Karpas-422 (cell line): ENCODE data around the gene OR2H1. TPM values are rescaled to one million over a fixed set of nuclear protein-coding genes. Genes with fewer than 3 reads are reported as not detected.
"Not testable (repeated sequence)": the region's sequence is repeated elsewhere in the genome, so short reads cannot be mapped to it uniquely, and the experiment has no call there.

ENCODE experiments used
- DNase-seq: peaks from one replicate; pipeline ENCODE4 v3.0.0-alpha.2; 2015
- H2AFZ ChIP-seq: fragments of 200-600 bp; sonication (generic); 2 replicates; pipeline ENCODE4 v1.6.1; 2014; ENCODE audit warnings: antibody characterized with exemption, low read length, mixed read lengths
- H3K27ac ChIP-seq: fragments of 200-600 bp; sonication (generic); 2 replicates; pipeline ENCODE4 v1.5.1; 2014; ENCODE audit warnings: mild to moderate bottlenecking, low read length, moderate library complexity
- H3K27me3 ChIP-seq: fragments of 200-600 bp; sonication (generic); 2 replicates; pipeline ENCODE4 v1.6.1; 2014; ENCODE audit warnings: low read length, mixed read lengths
- H3K36me3 ChIP-seq: fragments of 200-600 bp; sonication (generic); 2 replicates; pipeline ENCODE4 v1.6.1; 2014; ENCODE audit warnings: low read length, mixed read lengths; ENCODE audit not compliant: insufficient read depth
- H3K4me1 ChIP-seq: fragments of 200-600 bp; sonication (generic); 2 replicates; pipeline ENCODE4 v1.6.1; 2014; ENCODE audit warnings: mild to moderate bottlenecking, low read length, mixed read lengths
- H3K4me2 ChIP-seq: fragments of 200-600 bp; sonication (generic); 2 replicates; pipeline ENCODE4 v1.6.1; 2014; ENCODE audit warnings: low read length, low read depth, mild to moderate bottlenecking; ENCODE audit not compliant: poor library complexity, severe bottlenecking
- H3K4me3 ChIP-seq: fragments of 200-600 bp; sonication (generic); 2 replicates; pipeline ENCODE4 v1.5.1; 2014; ENCODE audit warnings: mild to moderate bottlenecking, antibody characterized with exemption, low read length, mixed read lengths
- H3K79me2 ChIP-seq: fragments of 200-600 bp; sonication (generic); 2 replicates; pipeline ENCODE4 v1.6.1; 2014; ENCODE audit warnings: mild to moderate bottlenecking, low read length, mixed read lengths
- H3K9ac ChIP-seq: fragments of 200-600 bp; sonication (generic); 2 replicates; pipeline ENCODE4 v1.6.0; 2014; ENCODE audit warnings: low read length
- H3K9me2 ChIP-seq: fragments of 200-600 bp; sonication (generic), shearing (Covaris generic); replicated peaks from 2 replicates; pipeline ENCODE4 v1.6.0; 2014; ENCODE audit warnings: mild to moderate bottlenecking, low read length, moderate library complexity; ENCODE audit not compliant: insufficient read depth
- H3K9me3 ChIP-seq: fragments of 300-700, 200-600 bp; sonication (generic); 2 replicates; pipeline ENCODE4 v1.6.1; 2014; ENCODE audit warnings: low read length, mixed read lengths
- H4K20me1 ChIP-seq: fragments of 200-600 bp; sonication (generic); 2 replicates; pipeline ENCODE4 v1.6.1; 2014; ENCODE audit warnings: mild to moderate bottlenecking, antibody characterized with exemption, low read length, low read depth; ENCODE audit not compliant: insufficient read depth
- total RNA-seq: library from RNA; depleted of rRNA; stranded (reverse); fragments of >200 nt; shearing (Covaris generic); gene quantifications from 2 replicates; pipeline ENCODE4 v1.2.3, GENCODE V29; 2014; ENCODE audit warnings: low replicate concordance

OR2H1 gene
- total RNA-seq, 1 experiment from 2014 or later = not detected

DNA sequence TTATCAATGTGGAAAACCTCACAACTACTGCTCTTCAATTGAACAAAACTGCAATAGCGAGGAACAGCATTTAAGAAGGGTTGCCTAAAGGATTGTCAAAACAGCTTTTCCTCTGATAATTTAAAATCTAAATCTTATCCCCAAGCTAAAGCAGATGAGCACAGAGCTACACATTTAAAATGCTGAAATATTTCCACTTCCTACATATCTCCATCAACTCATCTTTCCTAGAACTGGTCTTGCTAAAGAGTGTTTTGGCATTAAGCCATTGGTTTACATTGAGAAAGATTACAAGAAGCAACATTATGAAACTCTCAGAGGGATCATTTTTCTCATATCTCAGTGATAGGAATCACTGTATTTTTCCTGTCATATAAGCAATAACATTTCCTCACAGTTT lies 14.2 kb upstream of the OR2H1 start:
- no peaks in the 10 kb centered on the region for H3K36me3 ChIP-seq
- no peak overlapping the region for H3K4me3 ChIP-seq
- H3K79me2 ChIP-seq = no peaks in the 10 kb centered on the region
- H3K4me2 ChIP-seq = no peak overlapping the region
- H3K9ac ChIP-seq = no peak overlapping the region
- no peaks in the 10 kb centered on the region for H4K20me1 ChIP-seq
- no peaks in the 10 kb centered on the region for H3K27me3 ChIP-seq
- DNase-seq = no peak
- no peak overlapping the region for H2AFZ ChIP-seq
- no peaks in the 10 kb centered on the region for H3K9me3 ChIP-seq
- H3K27ac ChIP-seq = no peak overlapping the region
- no peaks in the 10 kb centered on the region for H3K9me2 ChIP-seq
- H3K4me1 ChIP-seq = no peaks in the 10 kb centered on the region

DNA sequence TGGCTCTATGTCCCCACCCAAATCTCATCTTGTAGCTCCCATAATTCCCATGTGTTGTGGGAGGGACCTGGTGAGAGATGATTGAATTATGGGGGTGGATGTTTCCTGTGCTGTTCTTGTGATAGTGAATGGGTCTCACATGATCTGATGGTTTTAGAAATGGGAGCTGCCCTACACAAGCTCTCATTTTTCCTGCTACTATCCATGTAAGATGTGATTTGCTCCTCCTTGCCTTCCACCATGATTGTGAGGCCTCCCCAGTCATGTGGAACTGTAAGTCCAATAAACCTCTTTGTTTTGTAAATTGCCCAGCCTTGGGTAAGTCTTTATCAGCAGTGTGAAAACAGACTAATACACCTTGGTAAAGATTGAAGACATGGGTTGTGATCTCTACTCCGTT lies 12.9 kb upstream of the OR2H1 start:
- not testable (repeated sequence) for H3K27ac ChIP-seq, DNase-seq, H3K9ac ChIP-seq, H3K4me3 ChIP-seq, H3K79me2 ChIP-seq, H3K36me3 ChIP-seq, H3K27me3 ChIP-seq, H3K9me3 ChIP-seq, H3K9me2 ChIP-seq, H3K4me1 ChIP-seq, H4K20me1 ChIP-seq, H3K4me2 ChIP-seq, H2AFZ ChIP-seq

DNA sequence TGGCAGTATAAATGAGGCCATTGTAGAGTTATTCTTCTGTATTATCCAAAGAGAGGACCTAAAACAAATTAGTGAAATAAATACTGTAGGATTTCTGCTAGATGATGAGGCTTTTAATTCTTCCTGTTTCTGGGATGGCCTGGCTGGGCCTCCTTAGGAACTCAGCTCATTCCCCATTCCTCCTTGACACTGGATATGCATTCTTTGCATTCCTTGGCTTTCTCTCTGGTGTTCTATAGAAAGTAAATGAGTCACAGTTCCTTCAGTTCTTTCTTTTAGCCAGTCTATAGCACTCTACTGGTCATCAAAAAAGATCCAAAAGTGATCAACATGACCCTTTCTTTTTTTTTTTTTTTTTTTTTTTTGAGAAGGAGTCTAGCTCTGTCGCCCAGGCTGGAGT lies 9.3 kb upstream of the OR2H1 start:
- Histone ChIP-seq H3K36me3 (no peaks in the 10 kb centered on the region), H3K9me3 (no peaks in the 10 kb centered on the region), H3K4me2 (no peak overlapping the region), H3K27ac (no peak overlapping the region), H4K20me1 (no peaks in the 10 kb centered on the region), H2AFZ (no peak overlapping the region), H3K4me3 (no peak overlapping the region), H3K9me2 (no peaks in the 10 kb centered on the region), H3K9ac (no peak overlapping the region), H3K27me3 (no peaks in the 10 kb centered on the region), H3K4me1 (no peaks in the 10 kb centered on the region), H3K79me2 (no peaks in the 10 kb centered on the region)
- no peak for DNase-seq

DNA sequence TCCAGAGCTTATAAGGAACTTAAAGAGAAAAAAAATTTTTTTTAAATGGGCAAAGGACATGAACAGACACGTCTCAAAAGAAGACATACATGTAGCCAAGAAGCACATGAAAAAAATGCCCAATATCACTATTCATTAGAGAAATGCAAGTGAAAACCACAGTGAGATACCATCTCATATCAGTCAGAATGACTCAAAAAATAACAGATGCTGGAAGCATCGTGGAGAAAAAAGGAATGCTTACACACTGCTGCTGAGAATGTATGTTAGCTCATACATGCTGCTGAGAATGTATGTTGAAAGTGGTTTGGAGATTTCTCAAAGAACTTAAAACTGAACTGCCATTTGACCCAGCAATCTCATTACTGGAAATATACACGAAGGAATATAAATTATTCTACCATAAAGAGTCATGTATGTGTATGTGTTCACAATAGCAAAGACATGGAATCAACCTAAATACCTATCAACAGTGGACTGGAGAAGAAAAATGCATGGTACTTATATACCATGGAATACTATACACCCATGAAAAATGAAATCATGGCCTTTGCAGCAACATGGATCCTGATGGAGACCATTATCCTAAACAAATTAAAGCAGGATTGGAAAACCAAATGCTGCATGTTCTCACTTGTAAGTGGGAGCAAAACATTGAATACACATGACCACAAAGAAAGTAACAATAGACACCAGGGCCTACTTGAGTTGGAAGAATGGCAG lies 5.3 kb upstream of the OR2H1 start:
- no peaks in the 10 kb centered on the region for H3K9me3 ChIP-seq
- no peak overlapping the region for H2AFZ ChIP-seq
- no peak overlapping the region for H3K9ac ChIP-seq
- no peaks in the 10 kb centered on the region for H3K9me2 ChIP-seq
- no peak overlapping the region for H3K27ac ChIP-seq
- no peaks in the 10 kb centered on the region for H3K4me1 ChIP-seq
- H4K20me1 ChIP-seq = no peaks in the 10 kb centered on the region
- no peak overlapping the region for H3K4me3 ChIP-seq
- no peaks in the 10 kb centered on the region for H3K79me2 ChIP-seq
- DNase-seq = no peak
- no peak overlapping the region for H3K4me2 ChIP-seq
- H3K27me3 ChIP-seq = no peaks in the 10 kb centered on the region
- no peaks in the 10 kb centered on the region for H3K36me3 ChIP-seq

DNA sequence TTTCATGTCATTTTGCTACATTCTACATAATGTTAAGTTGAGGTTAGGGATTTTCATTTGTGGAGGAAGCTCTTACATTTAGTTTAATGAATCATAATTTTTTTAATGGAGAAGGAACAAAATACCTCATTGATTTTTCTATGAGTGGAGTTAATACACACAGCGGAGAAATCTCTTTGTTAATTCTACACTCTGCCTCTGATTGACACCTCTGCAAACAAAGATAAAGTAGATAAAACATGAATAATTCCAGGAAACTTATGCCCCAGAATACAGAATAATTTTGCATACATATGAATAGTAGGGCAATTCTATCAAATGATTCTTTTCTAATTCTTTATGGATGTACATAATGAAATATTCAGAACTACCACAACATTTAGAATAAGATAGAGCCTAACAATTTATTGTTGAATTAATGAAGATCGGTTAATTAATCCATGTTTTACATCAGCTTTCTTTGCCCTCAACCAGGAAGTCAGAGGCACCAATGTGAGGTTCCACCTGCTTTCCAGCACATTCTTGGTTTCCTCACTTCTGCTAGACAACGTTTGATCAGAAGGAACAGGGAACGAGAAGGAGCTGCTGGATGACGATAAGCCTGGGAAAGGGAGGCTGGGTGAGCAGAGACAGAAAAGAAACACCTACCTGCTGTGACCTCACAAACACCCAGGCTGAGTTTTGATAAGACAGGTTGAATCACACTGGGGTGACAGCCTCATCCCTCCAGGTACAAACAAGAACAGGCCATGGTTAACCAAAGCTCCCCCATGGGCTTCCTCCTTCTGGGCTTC lies 4.3 kb downstream of the OR2H1 start:
- H3K79me2 ChIP-seq = no peaks in the 10 kb centered on the region
- H3K36me3 ChIP-seq = no peaks in the 10 kb centered on the region

DNA sequence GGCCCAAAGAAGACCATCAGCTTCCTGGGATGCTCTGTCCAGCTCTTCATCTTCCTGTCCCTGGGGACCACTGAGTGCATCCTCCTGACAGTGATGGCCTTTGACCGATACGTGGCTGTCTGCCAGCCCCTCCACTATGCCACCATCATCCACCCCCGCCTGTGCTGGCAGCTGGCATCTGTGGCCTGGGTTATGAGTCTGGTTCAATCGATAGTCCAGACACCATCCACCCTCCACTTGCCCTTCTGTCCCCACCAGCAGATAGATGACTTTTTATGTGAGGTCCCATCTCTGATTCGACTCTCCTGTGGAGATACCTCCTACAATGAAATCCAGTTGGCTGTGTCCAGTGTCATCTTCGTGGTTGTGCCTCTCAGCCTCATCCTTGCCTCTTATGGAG lies 5.1 kb downstream of the OR2H1 start:
- Histone ChIP-seq H3K4me3 (no peak overlapping the region), H2AFZ (no peak overlapping the region), H3K9me2 (no peaks in the 10 kb centered on the region), H4K20me1 (no peaks in the 10 kb centered on the region), H3K36me3 (no peaks in the 10 kb centered on the region), H3K79me2 (no peaks in the 10 kb centered on the region), H3K9me3 (no peaks in the 10 kb centered on the region), H3K9ac (no peak overlapping the region), H3K4me1 (peaks cover 12% of the 10 kb centered on the region), H3K27me3 (no peaks in the 10 kb centered on the region), H3K27ac (no peak overlapping the region), H3K4me2 (no peak overlapping the region)
- no peak for DNase-seq

More for the DNA sequence above, 4.3 kb downstream of the OR2H1 start:
- H3K9me2 ChIP-seq = no peaks in the 10 kb centered on the region
- H3K27ac ChIP-seq = no peak overlapping the region
- H3K4me1 ChIP-seq = peaks cover 12% of the 10 kb centered on the region
- H3K4me2 ChIP-seq = no peak overlapping the region
- H3K9ac ChIP-seq = no peak overlapping the region
- no peaks in the 10 kb centered on the region for H3K9me3 ChIP-seq
- no peak for DNase-seq
- no peaks in the 10 kb centered on the region for H3K27me3 ChIP-seq
- no peak overlapping the region for H3K4me3 ChIP-seq
- H4K20me1 ChIP-seq = no peaks in the 10 kb centered on the region
- no peak overlapping the region for H2AFZ ChIP-seq

DNA sequence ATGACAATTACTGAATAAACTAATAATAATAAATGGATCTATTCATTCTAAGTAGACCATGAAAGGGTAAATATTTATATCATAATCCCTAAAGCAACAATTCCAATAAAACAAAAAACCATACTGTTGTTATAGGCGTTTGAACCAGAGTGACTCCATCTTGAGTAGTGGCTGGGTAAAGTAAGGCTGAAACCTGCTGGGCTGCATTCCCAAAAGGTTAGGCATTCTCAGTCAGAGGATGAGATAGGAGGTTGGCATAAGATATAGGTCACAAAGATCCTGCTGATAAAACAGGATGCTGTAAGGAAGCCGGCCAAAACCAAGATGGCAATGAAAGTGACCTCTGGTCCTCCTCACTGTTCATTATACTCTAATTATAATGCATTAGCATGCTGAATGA lies 8.3 kb downstream of the OR2H1 start:
- no peak for DNase-seq

DNA sequence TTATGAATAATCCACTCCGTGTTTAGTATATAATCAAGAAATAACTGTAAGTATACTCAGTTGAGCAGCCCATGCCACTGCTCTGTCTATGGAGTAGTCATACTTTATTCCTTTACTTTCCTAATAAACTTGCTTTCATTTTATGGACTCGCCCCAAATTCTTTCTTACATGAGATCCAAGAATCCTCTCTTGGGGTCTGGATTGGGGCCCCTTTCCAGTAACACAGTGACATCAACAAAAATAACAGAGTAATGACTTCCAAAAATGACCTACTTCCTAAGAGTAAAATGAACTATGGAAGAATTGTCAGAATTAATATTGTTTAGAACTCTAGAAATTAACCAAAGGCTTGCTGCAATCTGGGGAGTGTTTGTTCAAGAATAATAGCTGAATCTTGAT lies 8.8 kb downstream of the OR2H1 start:
- no peaks in the 10 kb centered on the region for H3K27me3 ChIP-seq
- DNase-seq = no peak
- H3K27ac ChIP-seq = no peak overlapping the region
- no peaks in the 10 kb centered on the region for H3K9me2 ChIP-seq
- H3K4me2 ChIP-seq = no peak overlapping the region
- H3K9ac ChIP-seq = no peak overlapping the region
- no peaks in the 10 kb centered on the region for H3K79me2 ChIP-seq
- peaks cover 12% of the 10 kb centered on the region for H3K4me1 ChIP-seq
- no peaks in the 10 kb centered on the region for H4K20me1 ChIP-seq
- H2AFZ ChIP-seq = no peak overlapping the region; the same call in 1 of the 2 replicates
- H3K9me3 ChIP-seq = no peaks in the 10 kb centered on the region
- no peaks in the 10 kb centered on the region for H3K36me3 ChIP-seq
- H3K4me3 ChIP-seq = no peak overlapping the region

More for the DNA sequence above, 8.3 kb downstream of the OR2H1 start:
- H3K36me3 ChIP-seq = no peaks in the 10 kb centered on the region
- no peaks in the 10 kb centered on the region for H3K9me2 ChIP-seq
- H3K9me3 ChIP-seq = no peaks in the 10 kb centered on the region
- peaks cover 12% of the 10 kb centered on the region for H3K4me1 ChIP-seq
- no peaks in the 10 kb centered on the region for H3K79me2 ChIP-seq
- H3K4me2 ChIP-seq = no peak overlapping the region
- no peak overlapping the region for H2AFZ ChIP-seq
- H3K4me3 ChIP-seq = no peak overlapping the region
- no peaks in the 10 kb centered on the region for H4K20me1 ChIP-seq
- no peak overlapping the region for H3K27ac ChIP-seq
- no peaks in the 10 kb centered on the region for H3K27me3 ChIP-seq
- no peak overlapping the region for H3K9ac ChIP-seq
